HepG2 (cell line): Measurements from ENCODE around the gene PACC1. TPM values are rescaled to one million over a fixed set of nuclear protein-coding genes. Genes with fewer than 3 reads are reported as not detected.

Experiments
- ATAC-seq: fragments of 200-7000 bp; cut with Tn5 transposase; 3 replicates; pipeline ENCODE4 v1.9.1; 2020; ENCODE audit warnings: mild to moderate bottlenecking, moderate library complexity
- BruUV-seq: library from RNA; stranded (reverse); fragments of 400-500 nt; replicated peaks from 2 replicates; lab custom pipeline; 2021; lab: Mats Ljungman, UMichigan
- CTCF ChIA-PET: fragments of 300-600 bp; formaldehyde crosslinking; extraction: SDS; loops from one replicate; lab custom pipeline; 2021; ENCODE audit warnings: low total read pairs, inconsistent platforms, low intra/inter-chr PET ratio; lab: Yijun Ruan, JAX
- POLR2A ChIA-PET: fragments of 350-600 bp; sonication (Branson Sonifier 250); formaldehyde crosslinking; loops from one replicate; lab custom pipeline; 2020; ENCODE audit warnings: antibody characterized with exemption, inconsistent platforms; lab: Yijun Ruan, JAX
- DNase-seq: peaks from one replicate; pipeline ENCODE4 v3.0.0-alpha.2; 2015; ENCODE audit warnings: low spot score
- FAIRE-seq: peaks from 3 replicates; lab custom pipeline; 2011; peaks lifted over from hg19 to GRCh38; lab: Jason Lieb, UNC
- H2AFZ ChIP-seq: one replicate; pipeline ENCODE4 v1.6.1; 2011; ENCODE audit warnings: low read length, inconsistent platforms
- H3K27ac ChIP-seq: fragments of 300-600 bp; 3 replicates; pipeline ENCODE4 v1.8.0; 2011; ENCODE audit warnings: mixed run types, mild to moderate bottlenecking, mixed read lengths, low read length, inconsistent platforms; ENCODE audit not compliant: insufficient read depth; ENCODE audit errors: extremely low read length
- H3K27me3 ChIP-seq, 2 experiments: fragments of 200-600 bp in 1 of 2; 2 replicates in 1 of 2; 3 replicates in 1 of 2; pipeline versions ENCODE4 v1.6.0 to v1.8.0; 2011; ENCODE audit warnings: low read length in 2 of 2, mild to moderate bottlenecking in 2 of 2, moderate library complexity in 2 of 2, inconsistent platforms in 1 of 2; ENCODE audit not compliant: insufficient read depth in 2 of 2, control insufficient read depth in 1 of 2
- H3K36me3 ChIP-seq, 2 experiments: fragments of 200-600 bp in 1 of 2; replicated peaks in 1 of 2; 2 replicates in 1 of 2; 3 replicates in 1 of 2; pipeline versions ENCODE4 v1.5.1 to v1.8.0; 2011; ENCODE audit warnings: low read length in 2 of 2, inconsistent platforms in 1 of 2; ENCODE audit not compliant: insufficient read depth in 2 of 2, control insufficient read depth in 1 of 2
- H3K4me1 ChIP-seq: 2 replicates; pipeline ENCODE4 v1.5.1; 2012; ENCODE audit warnings: low read length, inconsistent platforms; ENCODE audit not compliant: insufficient read depth
- H3K4me2 ChIP-seq: 2 replicates; pipeline ENCODE4 v1.6.0; 2011; ENCODE audit warnings: low read depth, low read length, inconsistent platforms
- H3K4me3 ChIP-seq, 3 experiments: fragments of 200-600 bp in 1 of 3; sonication (generic), shearing (Covaris generic) in 1 of 3; replicated peaks in 1 of 3; 2 replicates each; pipeline ENCODE4 v1.5.1; 2011 to 2016; ENCODE audit warnings: low read length in 3 of 3, inconsistent platforms in 2 of 3, low read depth in 2 of 3, mild to moderate bottlenecking in 2 of 3, control low read depth in 1 of 3, mixed read lengths in 1 of 3; ENCODE audit not compliant: insufficient read depth in 1 of 3
- H3K79me2 ChIP-seq: one replicate; pipeline ENCODE4 v1.6.1; 2011; ENCODE audit warnings: low read length, inconsistent platforms; ENCODE audit not compliant: insufficient read depth
- H3K9ac ChIP-seq: 2 replicates; pipeline ENCODE4 v1.6.0; 2011; ENCODE audit warnings: mild to moderate bottlenecking, low read depth, low read length, inconsistent platforms; ENCODE audit not compliant: insufficient read depth
- H3K9me3 ChIP-seq: 2 replicates; pipeline ENCODE4 v1.5.1; 2012; ENCODE audit warnings: mild to moderate bottlenecking, low read length
- H4K20me1 ChIP-seq: 2 replicates; pipeline ENCODE4 v1.6.0; 2011; ENCODE audit warnings: inconsistent platforms, mild to moderate bottlenecking, low read length, moderate library complexity; ENCODE audit not compliant: insufficient read depth
- ISL2 ChIP-seq: sonication (generic); formaldehyde crosslinking; IDR thresholded peaks from 2 replicates; pipeline ENCODE4 v1.5.0; 2020; ENCODE audit warnings: missing genetic modification reagents
- KLF15 ChIP-seq: sonication (generic); formaldehyde crosslinking; IDR thresholded peaks from 2 replicates; pipeline ENCODE4 v1.8.1; 2023; ENCODE audit warnings: borderline replicate concordance, mild to moderate bottlenecking, inconsistent platforms, missing genetic modification reagents, mixed read lengths
- NPAS2 ChIP-seq: sonication (generic); formaldehyde crosslinking; IDR thresholded peaks from 2 replicates; pipeline ENCODE4 v1.8.0; 2022; ENCODE audit warnings: mild to moderate bottlenecking, missing genetic modification reagents, borderline replicate concordance
- SIN3B ChIP-seq: fragments of 150-350 bp; IDR thresholded peaks from 2 replicates; pipeline ENCODE4 v1.6.1; 2014; ENCODE audit warnings: low read length
- SKI ChIP-seq: fragments of 450-650 bp; IDR thresholded peaks from one replicate; pipeline ENCODE4 v1.6.1; 2018; ENCODE audit warnings: mild to moderate bottlenecking; ENCODE audit not compliant: partially characterized antibody
- SMARCC2 ChIP-seq: fragments of 450-650 bp; IDR thresholded peaks from 2 replicates; pipeline ENCODE4 v1.6.1; 2017; ENCODE audit warnings: antibody characterized with exemption, mild to moderate bottlenecking
- SNAI1 ChIP-seq: sonication (generic); formaldehyde crosslinking; IDR thresholded peaks from 2 replicates; pipeline ENCODE4 v1.5.0; 2020; ENCODE audit warnings: mild to moderate bottlenecking, missing genetic modification reagents, borderline replicate concordance
- TBX3 ChIP-seq: fragments of 450-650 bp; IDR thresholded peaks from 2 replicates; pipeline ENCODE4 v1.6.1; 2017; ENCODE audit warnings: antibody characterized with exemption, mild to moderate bottlenecking, inconsistent platforms, borderline replicate concordance
- THAP11 ChIP-seq: IDR thresholded peaks from 2 replicates; pipeline ENCODE4 v1.6.1; 2016; ENCODE audit warnings: missing biosample characterization, missing genetic modification reagents
- THRA ChIP-seq: sonication (generic); formaldehyde crosslinking; IDR thresholded peaks from 2 replicates; pipeline ENCODE4 v1.4.0; 2020; ENCODE audit warnings: missing genetic modification reagents, borderline replicate concordance
- THYN1 ChIP-seq: sonication (generic); formaldehyde crosslinking; IDR thresholded peaks from 2 replicates; pipeline ENCODE4 v1.8.1; 2023; ENCODE audit warnings: low read depth, mild to moderate bottlenecking, moderate library complexity, missing genetic modification reagents, borderline replicate concordance
- ZNF503 ChIP-seq: sonication (generic); formaldehyde crosslinking; IDR thresholded peaks from 2 replicates; pipeline ENCODE4 v1.4.0; 2020; ENCODE audit warnings: missing genetic modification reagents
- ZNF556 ChIP-seq: sonication (generic); formaldehyde crosslinking; IDR thresholded peaks from 2 replicates; pipeline ENCODE4 v1.4.0; 2020; ENCODE audit warnings: mild to moderate bottlenecking, missing genetic modification reagents, borderline replicate concordance
- WGBS: methylation state at CpG from one replicate; pipeline ENCODE4 v1.1.6; 2017; ENCODE audit warnings: low lambda C conversion rate; 5-methylcytosine and 5-hydroxymethylcytosine counted together
- in situ Hi-C: cut with HindIII; loops from 2 replicates; pipeline ENCODE4 v1.10.0; 2017; ENCODE audit warnings: low pct_unique_long_range_greater_than_20kb; ENCODE audit not compliant: extremely low pct_ligation_motif_present
- intact Hi-C: fragments of 100-400 bp; cut with micrococcal nuclease; formaldehyde crosslinking; loops from one replicate; pipeline ENCODE4 v1.10.0; 2022; ENCODE audit not compliant: unreplicated experiment
- polyA plus RNA-seq, 8 experiments: library from polyadenylated mRNA; depleted of rRNA in 3 of 8; stranded (reverse) in 7 of 8; unstranded in 1 of 8; fragments of >200 nt; fragmentation: Illumina TruSeq in 4 of 8; extraction: Trizol in 4 of 8; gene quantifications; 2 replicates each; pipeline versions ENCODE4 v1.2.1 to v1.2.3, GENCODE V29; 2011 to 2016; ENCODE audit warnings: low read depth in 4 of 8, missing spikeins in 1 of 8, mixed read lengths in 1 of 8; ENCODE audit not compliant: insufficient read depth in 1 of 8
- total RNA-seq, 5 experiments: library from RNA; depleted of rRNA; stranded (reverse); fragments of >200 nt; fragmentation: Illumina TruSeq; extraction: Trizol; gene quantifications; 2 replicates each; pipeline ENCODE4 v1.2.3, GENCODE V29; 2016; ENCODE audit warnings: low read depth in 1 of 5

Gene PACC1
- total and polyA plus RNA-seq, 2 of the 13 experiments (the other 11 are each of a cell fraction or from before 2014, with no cell fraction given) = 9.4 to 10.7 TPM

- POLR2A ChIA-PET = no interaction called here
Measured at GRCh38 chr1:212450331-212450881, 35.7 kb upstream of the PACC1 start.

GRCh38 chr1:212447478-212447877 is 32.8 kb upstream of the PACC1 start:
- FAIRE-seq = no peak
- DNase-seq = no peak
- Histone ChIP-seq H3K4me1 (no peaks in the 10 kb centered on the region), H3K9ac (no peak overlapping the region), H2AFZ (no peak overlapping the region), H3K4me2 (no peak overlapping the region), H3K9me3 (no peaks in the 10 kb centered on the region), H3K36me3 (peaks cover 0 to 6% of the 10 kb centered on the region in 2 experiments; a peak in 3 of 5 replicates), H3K27ac (no peak overlapping the region), H4K20me1 (no peaks in the 10 kb centered on the region), H3K79me2 (no peaks in the 10 kb centered on the region), H3K4me3 (no peak overlapping the region), H3K27me3 (no peaks in the 10 kb centered on the region)
- in situ Hi-C loops = no loop called here
- intact Hi-C loops = no loop called here
- ATAC-seq = no peak
- CTCF ChIA-PET = no interaction called here
- 93% methylated on average over 2 of the region's 2 CpGs for WGBS
- POLR2A ChIA-PET = no interaction called here
- TF ChIP-seq THAP11 (CRISPR knock-in tag) (no peak), NPAS2 (CRISPR knock-in tag) (no peak), THYN1 (CRISPR knock-in tag) (no peak), ZNF556 (CRISPR knock-in tag) (no peak), THRA (CRISPR knock-in tag) (no peak), ZNF503 (CRISPR knock-in tag) (no peak), ISL2 (CRISPR knock-in tag) (no peak), SIN3B (no peak), SNAI1 (CRISPR knock-in tag) (no peak), TBX3 (no peak), KLF15 (no peak)
- BruUV-seq = no TSS peak

More at GRCh38 chr1:212450331-212450881, 35.7 kb upstream of the PACC1 start:
- no peak overlapping the region for H3K27ac ChIP-seq
- H3K4me3 ChIP-seq = no peak overlapping the region
- no peak overlapping the region for H3K4me2 ChIP-seq
- intact Hi-C loops = no loop called here
- FAIRE-seq (no peak), ATAC-seq (peak; percentile 29; the same call in 1 of the 3 replicates), DNase-seq (no peak)
- WGBS = 57% methylated on average over 4 of the region's 4 CpGs
- in situ Hi-C loops = loop anchor here (10.0 kb wide), 1 partner anchor 86 kb away; no protein-coding TSS in a partner anchor
- H3K27me3 ChIP-seq = no peaks in the 10 kb centered on the region
- no peak overlapping the region for H2AFZ ChIP-seq
- CTCF ChIA-PET = no interaction called here
- no peaks in the 10 kb centered on the region for H4K20me1 ChIP-seq
- H3K36me3 ChIP-seq = peaks cover 0 to 6% of the 10 kb centered on the region in 2 experiments; a peak in 3 of 5 replicates
- H3K9me3 ChIP-seq = no peaks in the 10 kb centered on the region
- no peaks in the 10 kb centered on the region for H3K4me1 ChIP-seq
- H3K9ac ChIP-seq = no peak overlapping the region
- BruUV-seq = no TSS peak
- no peaks in the 10 kb centered on the region for H3K79me2 ChIP-seq
- TF ChIP-seq SMARCC2 (no peak), SKI (no peak)
